ENCODE results near the gene CRHBP.
"Not testable (repeated sequence)": the region's sequence is repeated elsewhere in the genome, so short reads cannot be mapped to it uniquely, and the experiment has no call there.

The CRHBP gene, protein sequence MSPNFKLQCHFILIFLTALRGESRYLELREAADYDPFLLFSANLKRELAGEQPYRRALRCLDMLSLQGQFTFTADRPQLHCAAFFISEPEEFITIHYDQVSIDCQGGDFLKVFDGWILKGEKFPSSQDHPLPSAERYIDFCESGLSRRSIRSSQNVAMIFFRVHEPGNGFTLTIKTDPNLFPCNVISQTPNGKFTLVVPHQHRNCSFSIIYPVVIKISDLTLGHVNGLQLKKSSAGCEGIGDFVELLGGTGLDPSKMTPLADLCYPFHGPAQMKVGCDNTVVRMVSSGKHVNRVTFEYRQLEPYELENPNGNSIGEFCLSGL

DNA sequence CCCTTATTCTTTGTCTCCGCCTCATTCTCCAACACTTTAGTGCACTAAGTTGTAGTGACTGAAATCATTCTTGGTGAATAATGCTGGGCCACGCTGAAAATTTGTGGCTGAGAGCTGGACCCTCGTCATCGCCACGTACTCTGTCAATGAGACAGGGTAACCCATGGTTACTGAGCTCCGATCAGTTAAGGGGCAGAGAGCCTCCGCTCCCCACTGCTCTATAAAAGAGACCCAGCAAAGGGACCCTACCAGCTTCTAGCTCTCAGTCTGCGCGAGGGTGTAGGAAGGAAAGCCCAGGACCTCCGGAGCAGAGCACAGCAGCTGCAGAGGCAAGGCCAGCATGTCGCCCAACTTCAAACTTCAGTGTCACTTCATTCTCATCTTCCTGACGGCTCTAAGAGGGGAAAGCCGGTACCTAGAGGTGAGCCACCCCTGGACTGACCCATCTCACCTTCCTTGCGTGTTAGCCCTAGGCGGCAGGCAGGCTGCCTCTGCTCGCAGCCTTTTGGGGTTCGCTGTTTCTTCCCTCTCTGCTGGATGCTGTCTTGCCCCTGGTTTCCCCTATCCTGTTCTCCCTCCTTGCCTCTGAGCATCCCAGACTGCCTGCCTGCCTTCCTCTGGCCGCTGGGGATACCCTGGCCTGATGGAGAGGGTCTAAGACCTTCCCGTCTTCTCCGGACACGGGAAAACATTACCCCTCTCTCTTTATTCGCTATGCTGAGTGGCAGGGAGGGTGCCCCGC is at the start of gene CRHBP:
TSS of gene CRHBP (plus strand) at position 251 of the 742 bp plus-strand sequence. CDS start at position 341, 90 bp downstream.
- no peak for DNase-seq

DNA sequence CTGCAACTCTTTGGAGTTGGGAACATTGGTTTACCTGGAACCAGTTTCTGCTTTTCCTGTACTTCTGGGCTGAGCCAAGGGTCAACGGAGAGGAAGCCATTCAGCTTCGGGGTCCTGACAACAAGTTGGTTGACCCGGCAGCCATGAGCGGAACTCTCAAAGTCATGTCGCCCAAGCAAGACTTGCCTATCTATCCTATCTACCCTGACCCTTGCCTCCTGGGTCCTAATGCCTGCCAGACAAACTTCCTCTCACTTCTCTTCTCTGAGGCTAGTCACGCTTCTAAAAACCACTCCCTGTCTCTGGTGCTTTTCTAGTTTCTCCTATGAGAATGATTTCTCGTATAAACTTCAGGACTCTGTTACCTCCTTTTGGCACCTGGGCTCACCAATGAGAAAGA is 44.7 kb upstream of the CRHBP start:
- DNase-seq = no peak

DNA sequence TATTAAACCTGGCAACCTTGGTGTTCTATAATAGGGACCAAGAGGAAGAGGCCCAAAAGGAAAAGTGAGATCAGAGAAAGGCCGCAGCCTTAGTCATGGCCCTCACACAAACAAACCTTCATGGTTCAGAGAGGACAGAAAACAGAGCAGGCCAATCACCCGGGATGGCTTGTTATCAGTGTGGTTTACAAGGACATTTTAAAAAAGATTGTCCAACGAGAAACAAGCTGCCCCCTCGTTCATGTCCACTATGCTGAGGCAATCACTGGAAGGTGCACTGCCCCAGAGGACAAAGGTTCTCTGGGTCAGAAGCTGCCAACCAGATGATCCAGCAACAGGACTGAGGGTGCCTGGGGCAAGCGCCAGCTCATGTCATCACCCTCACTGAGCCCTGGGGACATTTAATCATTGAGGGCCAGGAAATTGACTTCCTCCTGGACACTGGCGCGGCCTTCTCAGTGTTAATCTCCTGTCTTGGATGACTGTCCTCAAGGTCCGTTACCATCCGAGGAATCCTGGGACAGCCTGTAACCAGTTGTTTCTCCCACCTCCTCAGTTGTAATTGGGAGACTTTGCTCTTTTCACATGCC is 42.4 kb upstream of the CRHBP start:
- DNase-seq = not testable (repeated sequence)

DNA sequence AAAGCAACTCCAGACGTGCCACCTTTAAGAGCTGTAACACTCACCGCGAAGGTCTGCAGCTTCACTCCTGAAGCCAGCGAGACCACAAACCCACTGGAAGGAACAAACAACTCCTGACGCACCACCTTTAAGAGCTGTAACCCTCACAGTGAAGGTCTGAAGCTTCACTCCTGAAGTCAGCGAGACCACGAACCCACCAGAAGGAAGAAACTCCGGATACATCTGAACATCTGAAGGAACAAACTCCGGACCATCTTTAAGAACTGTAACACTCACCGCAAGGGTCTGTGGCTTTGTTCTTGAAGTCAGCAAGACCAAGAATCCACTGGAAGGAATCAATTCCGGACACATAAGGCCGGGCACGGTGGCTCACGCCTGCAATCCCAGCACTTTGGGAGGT is 38.2 kb upstream of the CRHBP start:
- not testable (repeated sequence) for DNase-seq

DNA sequence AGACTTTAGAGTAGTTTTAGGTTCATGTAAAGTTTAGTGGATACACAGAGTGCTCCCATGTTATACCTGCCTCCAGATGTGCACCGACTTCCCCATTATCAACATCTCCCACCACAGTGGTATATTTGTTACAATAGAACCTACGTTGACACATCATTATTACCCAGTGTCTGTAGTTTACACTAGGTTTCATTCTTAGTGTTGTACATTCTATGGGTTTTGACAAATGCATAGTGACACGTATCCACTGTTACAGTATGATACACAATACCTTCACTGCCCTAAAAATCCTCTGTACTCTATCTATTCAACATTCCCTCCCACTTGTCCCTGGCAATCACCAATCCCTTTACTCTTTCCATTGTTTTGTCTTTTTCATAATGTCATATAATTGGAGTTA is 34.3 kb upstream of the CRHBP start:
- DNase-seq = no peak

DNA sequence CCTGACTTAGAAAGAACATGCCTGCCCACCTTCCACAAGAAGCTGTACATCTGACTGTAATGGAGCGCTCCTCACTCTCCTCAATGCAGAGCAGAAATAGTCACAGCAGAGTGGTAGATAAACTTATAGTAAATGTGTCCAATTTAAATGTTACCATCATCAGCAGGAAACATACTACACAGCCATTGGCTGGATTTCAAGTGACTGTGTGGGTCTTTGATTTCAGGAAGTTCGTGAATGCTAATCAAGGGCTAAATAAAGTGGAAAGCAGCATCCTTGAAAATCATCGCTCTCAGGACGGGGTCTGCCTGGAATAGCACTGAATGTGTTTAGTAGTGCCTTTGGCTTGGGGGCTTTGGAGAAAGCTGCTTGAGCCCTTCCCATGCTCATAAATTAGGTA is 32.4 kb upstream of the CRHBP start:
- no peak for DNase-seq

DNA sequence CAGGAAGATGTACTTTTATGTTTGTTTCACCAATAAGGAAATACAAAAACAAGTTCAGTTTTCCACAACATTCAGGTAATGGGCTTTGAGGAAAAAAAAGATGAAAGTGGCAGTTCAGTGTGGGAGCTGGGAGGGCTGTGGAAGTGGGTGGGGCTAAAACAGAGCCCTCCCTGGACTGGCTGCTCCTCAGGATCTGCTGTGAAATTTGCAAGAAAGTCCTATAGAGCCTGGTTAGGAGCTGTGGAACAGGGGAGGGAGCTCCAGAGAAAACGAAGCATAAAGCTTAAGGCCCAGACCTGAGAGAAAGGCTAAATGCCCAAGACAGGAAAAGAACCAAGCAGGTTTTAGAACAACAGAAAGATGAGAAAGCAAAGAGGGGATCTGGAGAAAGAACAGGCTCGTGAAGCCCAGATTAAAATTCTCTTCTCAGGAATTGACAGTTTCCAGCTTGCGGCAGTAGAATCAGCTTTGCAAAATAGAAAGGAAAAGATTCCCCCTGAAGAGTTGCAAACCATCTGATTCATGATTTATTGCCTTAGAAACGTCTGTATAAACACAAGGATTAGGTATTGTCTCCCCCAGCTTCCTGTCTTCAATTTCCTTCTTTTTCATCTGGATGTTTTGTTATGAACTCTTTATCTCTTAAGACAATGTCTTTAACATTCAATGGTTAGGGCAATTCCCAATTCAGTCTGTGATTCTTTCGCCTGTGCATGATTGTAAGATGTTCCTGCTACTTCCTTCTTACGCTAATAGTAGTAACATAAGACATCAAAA is 26.3 kb upstream of the CRHBP start:
- DNase-seq = no peak

DNA sequence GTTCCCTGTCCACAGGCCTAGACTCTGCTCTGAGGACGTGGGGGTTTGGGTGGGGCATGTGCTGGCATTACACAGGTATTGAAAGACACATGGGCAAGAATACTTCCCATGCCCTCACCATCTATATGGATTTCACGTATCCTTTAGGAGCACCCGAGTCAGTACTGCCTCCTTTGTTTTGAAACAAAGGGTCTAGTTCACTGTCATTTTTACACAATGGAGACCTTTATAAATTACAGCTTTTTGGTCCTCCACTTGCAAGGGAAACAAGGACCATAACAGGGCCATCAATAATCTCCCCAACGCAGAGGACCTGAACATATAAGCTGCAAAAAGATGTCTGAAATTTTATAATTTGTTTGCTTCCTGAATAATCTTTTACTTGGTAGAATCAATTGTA is 24.9 kb upstream of the CRHBP start:
- no peak for DNase-seq

DNA sequence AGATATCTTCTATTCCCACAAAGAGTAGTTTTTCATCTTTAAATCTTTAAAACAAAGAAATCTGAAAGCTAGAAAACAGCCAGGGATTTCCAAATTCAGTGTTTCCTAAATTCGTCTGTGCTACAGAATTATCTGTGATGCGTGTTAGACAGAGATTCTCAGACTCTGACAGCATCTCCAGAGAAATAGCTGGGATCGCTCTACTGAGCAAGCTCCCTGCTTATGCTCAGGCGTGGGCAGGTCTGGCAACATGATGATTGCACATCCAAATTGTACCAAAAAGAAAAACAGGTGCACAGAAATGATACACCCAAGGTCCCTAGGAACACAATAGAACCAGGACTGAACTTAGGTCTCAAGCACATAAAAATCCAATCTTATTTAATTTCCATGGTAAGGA is 22.8 kb upstream of the CRHBP start:
- DNase-seq = no peak

DNA sequence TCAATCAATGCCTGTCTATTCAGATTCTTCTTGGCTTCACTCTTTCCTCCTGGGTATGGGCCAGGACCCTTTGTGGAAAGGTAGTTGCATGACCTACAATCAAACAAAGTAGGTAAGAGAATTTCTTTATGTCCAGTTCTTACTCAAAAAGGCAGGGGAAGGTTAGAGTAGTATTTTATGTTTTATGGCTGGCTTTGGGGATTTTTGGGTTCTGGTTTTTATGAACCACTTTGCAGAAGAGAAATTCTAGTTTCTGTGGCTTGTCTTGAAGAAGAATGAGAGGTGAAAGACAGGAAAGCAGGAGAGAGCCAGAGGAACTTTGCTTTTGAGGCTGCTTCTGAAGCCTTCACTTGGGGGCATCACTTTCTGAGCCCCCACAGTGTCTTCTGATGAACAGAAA is 14.7 kb upstream of the CRHBP start:
- no peak for DNase-seq

DNA sequence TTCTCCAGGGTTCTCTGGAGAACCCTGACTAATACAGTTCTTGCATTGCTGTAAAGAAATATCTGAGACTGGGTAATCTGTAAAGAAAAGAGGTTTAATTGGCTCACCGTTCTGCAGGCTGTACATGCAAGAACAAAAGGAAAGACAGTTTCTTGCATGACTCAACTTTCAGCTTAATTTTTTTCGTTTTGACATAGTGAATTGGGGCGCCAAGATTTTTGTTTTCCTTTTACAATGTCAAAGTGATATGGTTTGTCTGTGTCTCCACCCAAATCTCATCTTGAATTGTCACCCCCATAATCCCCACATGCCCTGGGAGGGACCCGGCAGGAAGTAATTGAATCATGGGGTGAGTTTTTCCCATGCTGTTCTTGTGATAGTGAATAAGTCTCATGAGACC is 11.8 kb upstream of the CRHBP start:
- no peak for DNase-seq

DNA sequence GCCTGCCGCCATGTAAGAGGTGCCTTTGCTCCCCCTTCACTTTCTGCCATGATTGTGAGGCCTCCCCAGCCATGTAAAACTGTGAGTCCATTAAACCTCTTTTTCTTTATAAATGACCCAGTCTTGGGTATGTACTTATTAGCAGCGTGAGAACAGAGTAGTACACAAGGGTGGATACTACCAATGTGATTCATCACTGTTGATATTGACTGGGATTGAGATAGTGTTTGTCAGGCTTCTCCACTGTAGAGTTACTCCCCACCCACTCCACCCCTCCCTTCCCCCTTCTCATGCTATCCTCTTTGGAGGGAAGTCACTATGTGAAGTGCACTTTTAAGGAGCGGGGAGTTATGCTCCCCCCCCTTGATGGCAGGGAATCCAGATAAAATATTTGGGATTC is 11.4 kb upstream of the CRHBP start:
- no peak for DNase-seq

DNA sequence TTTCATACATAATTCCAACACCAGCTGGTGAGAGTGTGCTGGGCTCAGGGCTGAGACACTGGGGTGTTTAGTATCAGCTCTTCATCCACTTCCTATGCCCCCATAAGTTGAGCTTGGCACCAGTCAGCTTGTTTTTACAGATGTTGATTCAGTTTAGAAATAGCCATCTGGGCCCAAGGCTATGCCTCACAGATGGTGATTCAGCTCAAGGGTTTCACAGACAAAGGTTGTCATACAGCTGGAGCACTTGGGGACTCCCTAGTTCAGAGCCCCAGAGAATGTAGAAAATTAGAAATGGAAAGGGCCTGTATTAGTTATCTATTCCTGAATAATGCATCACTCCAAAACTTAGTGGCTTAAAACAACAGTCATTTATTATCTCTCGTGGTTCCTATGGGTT is 10.3 kb upstream of the CRHBP start:
- no peak for DNase-seq

DNA sequence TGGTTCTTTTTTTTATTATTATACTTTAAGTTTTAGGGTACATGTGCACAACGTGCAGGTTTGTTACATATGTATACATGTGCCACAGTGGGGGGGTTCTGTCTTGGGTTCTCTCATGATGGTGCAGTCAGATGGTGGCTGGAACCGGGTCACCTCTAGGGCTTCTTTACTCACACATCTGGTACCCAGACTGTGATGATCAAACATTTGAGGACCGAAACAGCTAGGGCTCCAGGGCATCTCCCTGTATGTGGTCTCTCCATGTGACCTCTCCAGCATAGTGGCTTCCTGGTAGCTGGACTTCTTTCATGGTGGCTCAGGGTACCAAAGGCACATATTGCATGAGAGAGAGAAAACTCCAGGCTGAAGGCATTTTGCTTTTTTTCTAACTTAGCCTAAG is 9.8 kb upstream of the CRHBP start:
- DNase-seq = no peak

DNA sequence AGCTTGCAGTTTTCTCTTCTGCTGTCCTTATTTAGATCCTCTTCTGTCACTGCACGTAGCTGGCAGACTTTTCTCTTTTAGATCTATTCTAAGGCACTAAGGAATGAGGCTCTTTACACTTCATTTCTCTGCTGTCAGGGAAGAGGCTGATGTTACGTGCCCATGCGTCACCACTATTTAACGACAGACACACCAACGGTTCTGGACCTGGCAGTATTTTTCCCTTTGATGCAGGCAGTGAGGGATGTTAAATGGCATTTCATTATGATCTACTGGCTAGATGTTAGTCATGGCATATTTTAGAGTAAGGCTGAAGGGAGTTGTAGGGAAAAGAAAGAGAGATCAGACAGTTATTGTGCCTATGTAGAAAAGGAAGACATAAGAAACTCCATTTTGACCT is 8.2 kb upstream of the CRHBP start:
- DNase-seq = no peak

DNA sequence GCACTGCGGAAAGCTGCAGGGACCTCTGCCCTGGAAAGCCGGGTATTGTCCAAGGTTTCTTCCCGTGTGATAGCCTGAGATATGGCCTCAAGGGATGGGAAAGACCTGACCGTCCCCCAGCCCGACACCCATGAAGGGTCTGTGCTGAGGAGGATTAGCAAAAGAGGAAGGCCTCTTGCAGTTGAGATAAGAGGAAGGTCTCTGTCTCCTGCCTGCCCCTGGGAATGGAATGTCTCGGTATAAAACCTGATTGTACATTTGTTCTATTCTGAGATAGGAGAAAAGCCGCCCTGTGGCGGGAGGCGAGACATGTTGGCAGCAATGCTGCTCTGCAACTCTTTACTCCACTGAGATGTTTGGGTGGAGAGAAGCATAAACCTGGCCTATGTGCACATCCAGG is 7.6 kb upstream of the CRHBP start:
- not testable (repeated sequence) for DNase-seq

DNA sequence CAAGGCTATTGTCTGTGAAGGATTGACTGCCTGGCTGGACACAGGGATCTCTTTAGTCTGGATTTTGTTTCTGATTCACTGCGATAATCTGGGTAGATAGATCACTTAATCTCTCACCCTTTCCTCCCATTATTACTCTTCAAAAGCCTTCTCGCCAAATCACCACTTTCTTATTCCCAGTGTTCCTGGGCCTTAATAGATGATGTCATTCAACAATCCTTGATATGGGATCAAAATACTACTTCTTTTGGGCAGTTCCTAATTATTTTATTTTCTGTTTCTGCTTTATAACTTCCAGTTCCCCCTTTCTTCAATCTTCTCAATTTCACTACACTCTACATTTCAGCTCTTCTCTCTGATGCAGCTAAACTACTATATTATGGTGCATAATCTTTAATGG is 6.8 kb upstream of the CRHBP start:
- no peak for DNase-seq

DNA sequence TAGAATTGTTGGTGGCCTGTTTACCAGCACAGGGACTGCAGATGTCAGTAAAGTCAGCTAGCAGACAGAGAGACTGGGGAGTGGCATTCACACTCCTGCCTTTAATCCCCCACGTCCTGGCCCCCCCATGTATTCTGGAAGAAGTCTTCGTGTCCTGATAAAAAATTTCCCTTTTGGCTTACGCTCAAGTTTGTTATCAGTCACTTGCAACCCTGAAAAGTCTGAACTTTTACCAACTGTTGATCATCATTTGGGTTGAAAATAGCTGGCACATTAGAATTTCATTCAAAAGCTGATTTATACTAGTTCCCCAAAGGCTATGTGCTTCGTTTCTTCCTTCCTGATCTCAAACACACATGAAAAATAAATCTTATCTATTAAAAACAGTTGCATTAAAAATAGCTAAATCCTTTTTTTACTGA is 5.8 kb upstream of the CRHBP start:
- no peak for DNase-seq

DNA sequence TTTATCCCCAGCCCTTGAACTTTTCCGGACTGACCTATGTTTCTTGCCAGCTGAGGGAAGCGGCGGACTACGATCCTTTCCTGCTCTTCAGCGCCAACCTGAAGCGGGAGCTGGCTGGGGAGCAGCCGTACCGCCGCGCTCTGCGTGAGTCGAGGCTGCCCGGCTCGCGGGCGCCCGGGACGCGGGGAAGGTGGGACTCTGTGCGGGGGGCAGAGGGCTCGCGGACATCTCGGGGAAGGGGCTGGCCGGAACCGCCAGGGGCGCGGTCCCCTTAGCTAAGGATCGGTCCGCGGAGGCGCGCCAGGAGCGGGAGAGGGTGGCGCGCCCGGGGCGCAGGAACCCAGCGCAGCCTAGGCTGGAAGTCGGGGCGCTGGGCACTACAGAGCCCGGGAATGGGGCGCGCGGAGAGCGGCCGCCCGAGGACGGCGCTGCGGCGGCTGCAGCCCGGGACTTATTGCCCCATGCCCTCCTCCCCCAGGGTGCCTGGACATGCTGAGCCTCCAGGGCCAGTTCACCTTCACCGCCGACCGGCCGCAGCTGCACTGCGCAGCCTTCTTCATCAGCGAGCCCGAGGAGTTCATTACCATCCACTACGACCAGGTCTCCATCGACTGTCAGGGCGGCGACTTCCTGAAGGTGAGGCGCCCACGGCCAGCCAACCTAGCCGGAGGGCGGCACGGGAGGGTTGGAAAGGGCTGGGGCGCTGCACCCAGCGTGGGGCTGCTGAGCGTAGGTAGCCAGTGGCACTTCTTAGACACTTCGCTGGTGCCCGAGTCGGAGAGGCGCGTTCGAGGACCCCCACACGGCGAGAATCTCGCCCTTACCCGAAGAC is 922 bp downstream of the CRHBP start:
- no peak for DNase-seq

DNA sequence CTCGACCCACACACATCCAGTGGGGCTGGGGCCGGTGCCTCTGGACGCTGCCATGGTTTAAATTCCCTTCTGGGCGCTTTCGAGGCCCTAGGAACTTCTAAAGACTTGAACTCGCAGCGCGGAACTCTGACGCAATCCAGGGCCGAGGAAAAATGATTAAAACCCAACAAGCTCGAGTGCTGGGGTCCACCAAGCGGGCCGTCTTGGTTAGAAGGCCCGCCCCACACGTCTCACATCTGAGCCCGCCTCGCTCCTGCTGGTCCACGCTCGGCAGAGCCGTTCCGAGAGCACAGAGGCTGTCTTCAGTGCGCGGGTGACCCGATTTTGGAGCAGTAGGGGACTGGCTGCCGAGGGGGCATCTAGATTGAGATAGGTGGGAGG is 1.5 kb downstream of the CRHBP start:
- no peak for DNase-seq

DNA sequence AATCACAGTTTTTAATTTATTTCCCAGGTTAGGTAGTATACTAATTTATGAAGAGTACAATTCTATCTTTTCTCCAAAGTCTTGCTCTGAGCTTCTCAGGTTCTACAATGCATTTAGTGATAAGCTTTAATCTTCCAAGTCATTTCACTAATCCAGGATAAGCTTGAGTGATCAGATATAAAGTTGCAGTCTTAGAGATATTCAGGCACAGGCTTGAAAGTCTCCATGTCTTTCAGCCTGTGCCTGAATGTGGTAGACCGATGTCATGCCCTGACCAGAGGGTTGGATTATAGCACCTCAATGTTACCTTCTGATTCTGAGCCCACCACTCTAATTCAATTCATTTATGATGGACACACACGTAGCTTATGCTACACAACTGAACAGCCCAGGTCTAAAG is 3.2 kb downstream of the CRHBP start:
- DNase-seq = no peak

DNA sequence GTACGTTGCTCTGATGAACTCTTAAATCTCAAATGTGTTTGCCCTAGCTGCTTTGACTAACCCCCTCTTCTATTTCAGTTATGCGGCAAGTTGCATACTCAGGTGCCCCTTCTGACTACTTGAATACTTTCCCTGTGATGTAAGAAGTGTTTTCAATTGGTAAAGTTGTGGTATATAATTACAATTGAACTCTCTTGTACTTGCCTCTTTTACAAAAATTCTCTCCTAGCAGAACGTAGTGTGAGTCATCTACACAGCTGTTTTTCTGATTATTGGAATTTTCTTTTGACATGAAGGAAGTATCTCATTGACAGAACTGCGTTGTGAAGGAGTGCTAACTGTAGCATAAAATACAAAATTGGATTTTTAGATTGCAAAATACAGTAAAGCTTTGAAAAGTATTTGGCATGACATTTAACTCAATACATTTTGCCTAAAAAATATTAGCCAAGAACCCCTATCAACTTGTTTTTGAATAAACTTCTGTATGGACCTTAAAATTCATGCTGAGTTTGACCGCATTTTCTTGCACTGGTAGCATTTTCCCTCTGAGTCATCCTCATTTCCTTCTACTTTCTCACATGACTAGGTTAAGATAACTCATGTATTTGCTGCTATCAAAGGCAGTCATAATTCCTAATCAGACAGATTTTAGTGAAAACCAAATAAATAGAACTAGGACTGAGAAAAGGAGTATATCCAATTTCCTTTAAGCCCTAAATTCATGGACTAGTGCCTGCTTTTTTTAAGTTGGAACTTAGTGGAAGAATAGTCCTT is 6.3 kb downstream of the CRHBP start:
- no peak for DNase-seq

Measured in CD4-positive, alpha-beta T cell treated with Interleukin-21 for 1 hour (primary cell).